Uterus (tissue), 4 donors: ENCODE measurements around the gene GATAD2A. TPM values are rescaled to one million over a fixed set of nuclear protein-coding genes. Genes with fewer than 3 reads are reported as not detected.

Source experiments
- DNase-seq, 2 donors: peaks; one replicate each; pipeline ENCODE4 v3.0.0-alpha.2; 2019 to 2020
- H3K27ac ChIP-seq, 2 donors: fragments of 200-600 bp; sonication (generic); 1 replicate in 1 of 2; 2 replicates in 1 of 2; pipeline ENCODE4 v1.5.1; 2016 to 2018
- H3K27me3 ChIP-seq, 2 donors: fragments of 200-600 bp; sonication (generic); one replicate each; pipeline ENCODE4 v1.5.1; 2018 to 2019; ENCODE audit warnings: control low read depth in 1 of 2
- H3K36me3 ChIP-seq, 2 donors: fragments of 200-600 bp; sonication (generic); one replicate each; pipeline ENCODE4 v1.5.1; 2019; ENCODE audit warnings: control low read depth in 1 of 2
- H3K4me1 ChIP-seq, 2 donors: fragments of 200-600 bp; sonication (generic); one replicate each; pipeline ENCODE4 v1.5.1; 2018 to 2019; ENCODE audit warnings: control low read depth in 1 of 2
- H3K4me3 ChIP-seq, 2 donors: fragments of 200-600 bp; sonication (generic); 1 replicate in 1 of 2; 2 replicates in 1 of 2; pipeline ENCODE4 v1.5.1; 2018 to 2019; ENCODE audit warnings: mild to moderate bottlenecking in 1 of 2
- H3K9me3 ChIP-seq, 2 donors: fragments of 200-600 bp; sonication (generic); one replicate each; pipeline ENCODE4 v1.5.1; 2019; ENCODE audit warnings: control low read depth in 1 of 2
- POLR2A ChIP-seq, 2 donors: fragments of 450-650 bp; IDR thresholded peaks; one replicate each; pipeline ENCODE4 v1.6.1; 2016; ENCODE audit warnings: antibody characterized with exemption in 2 of 2, mild to moderate bottlenecking in 1 of 2, moderate library complexity in 1 of 2
- intact Hi-C: fragments of 100-400 bp; cut with DNase I; formaldehyde crosslinking; loops from one replicate; pipeline ENCODE4 v1.15.1; 2023; ENCODE audit warnings: low total_unique reads
- total RNA-seq, 4 donors: library from RNA; depleted of rRNA in 3 of 4; stranded (reverse); fragments of >200 nt in 3 of 4; gene quantifications; one replicate each; pipeline versions ENCODE4 v1.1.0 to v1.2.4, GENCODE V29; 2014 to 2023
- TF ChIP-seq, protein P1 (sequence below), 4 experiments: fragments of 200-600 bp in 2 of 4; fragments of 450-650 bp in 2 of 4; sonication (generic) in 2 of 4; IDR thresholded peaks; one replicate each; pipeline ENCODE4 v1.5.1; 2016 to 2019; ENCODE audit warnings: antibody characterized with exemption in 4 of 4, mild to moderate bottlenecking in 2 of 4, moderate library complexity in 1 of 4
- donor health status: DM: yes; HTN: yes; CAD: no.

The GATAD2A gene
- total RNA-seq, 4 donors from 2014 or later = 9.7 to 65.1 (median 22.3) TPM

GRCh38 chr19:19532806-19533701 lies 127.6 kb downstream of the GATAD2A start:
- H3K27me3 ChIP-seq = peaks cover 0 to 2% of the 10 kb centered on the region in 2 donors
- intact Hi-C loops = loop anchor here (10.0 kb wide), 1 partner anchor 112 kb away; the partner anchor contains the start of gene GMIP
- no peak for TF ChIP-seq POLR2A (IDR thresholded peaks at IDR 0.05)
- TF ChIP-seq, protein P1, sequence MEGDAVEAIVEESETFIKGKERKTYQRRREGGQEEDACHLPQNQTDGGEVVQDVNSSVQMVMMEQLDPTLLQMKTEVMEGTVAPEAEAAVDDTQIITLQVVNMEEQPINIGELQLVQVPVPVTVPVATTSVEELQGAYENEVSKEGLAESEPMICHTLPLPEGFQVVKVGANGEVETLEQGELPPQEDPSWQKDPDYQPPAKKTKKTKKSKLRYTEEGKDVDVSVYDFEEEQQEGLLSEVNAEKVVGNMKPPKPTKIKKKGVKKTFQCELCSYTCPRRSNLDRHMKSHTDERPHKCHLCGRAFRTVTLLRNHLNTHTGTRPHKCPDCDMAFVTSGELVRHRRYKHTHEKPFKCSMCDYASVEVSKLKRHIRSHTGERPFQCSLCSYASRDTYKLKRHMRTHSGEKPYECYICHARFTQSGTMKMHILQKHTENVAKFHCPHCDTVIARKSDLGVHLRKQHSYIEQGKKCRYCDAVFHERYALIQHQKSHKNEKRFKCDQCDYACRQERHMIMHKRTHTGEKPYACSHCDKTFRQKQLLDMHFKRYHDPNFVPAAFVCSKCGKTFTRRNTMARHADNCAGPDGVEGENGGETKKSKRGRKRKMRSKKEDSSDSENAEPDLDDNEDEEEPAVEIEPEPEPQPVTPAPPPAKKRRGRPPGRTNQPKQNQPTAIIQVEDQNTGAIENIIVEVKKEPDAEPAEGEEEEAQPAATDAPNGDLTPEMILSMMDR (IDR thresholded peaks at IDR 0.05) = no peak
- H3K27ac ChIP-seq = no peak overlapping the region
- H3K9me3 ChIP-seq = no peaks in the 10 kb centered on the region
- H3K4me3 ChIP-seq = no peak overlapping the region
- no peaks in the 10 kb centered on the region for H3K36me3 ChIP-seq
- H3K4me1 ChIP-seq = peaks cover 0 to 4% of the 10 kb centered on the region in 2 donors
- no peak for DNase-seq

DNA sequence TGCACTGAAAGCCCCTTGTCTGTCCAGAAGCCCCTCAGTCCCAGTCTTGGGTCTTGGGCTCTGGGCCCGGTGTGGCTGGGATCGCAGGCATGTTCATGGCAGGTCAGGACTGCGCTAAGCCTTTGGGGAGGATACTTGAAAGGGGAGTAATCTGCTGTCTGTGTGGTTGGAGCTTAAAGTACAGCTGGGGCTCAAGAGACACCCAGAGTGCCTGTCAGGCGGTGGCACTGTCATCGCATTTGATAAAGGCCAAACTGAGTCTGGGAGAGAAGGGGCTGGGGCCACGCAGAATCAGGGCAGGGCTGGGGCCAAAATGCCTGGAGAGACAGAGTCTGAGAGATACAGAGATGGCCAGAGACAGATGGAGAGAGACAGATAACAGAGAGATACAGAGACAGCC lies 128.4 kb downstream of the GATAD2A start:
- no peaks in the 10 kb centered on the region for H3K36me3 ChIP-seq
- H3K9me3 ChIP-seq = no peaks in the 10 kb centered on the region
- peaks cover 0 to 8% of the 10 kb centered on the region in 2 donors for H3K4me1 ChIP-seq
- H3K27me3 ChIP-seq = peaks cover 0 to 7% of the 10 kb centered on the region in 2 donors
- no peak overlapping the region for H3K4me3 ChIP-seq
- no peak for TF ChIP-seq POLR2A (IDR thresholded peaks at IDR 0.05)
- TF ChIP-seq, protein P1 (IDR thresholded peaks at IDR 0.05) = no peak
- intact Hi-C loops = loop anchor here (10.0 kb wide), 1 partner anchor 111 kb away; the partner anchor contains the start of gene GMIP
- DNase-seq = no peak
- H3K27ac ChIP-seq = no peak overlapping the region

GRCh38 chr19:19534556-19535265 lies 129.2 kb downstream of the GATAD2A start:
- intact Hi-C loops = loop anchor here (10.0 kb wide), 1 partner anchor 110 kb away; the partner anchor contains the start of gene GMIP
- H3K27me3 ChIP-seq = peaks cover 0 to 8% of the 10 kb centered on the region in 2 donors
- DNase-seq = no peak

DNA sequence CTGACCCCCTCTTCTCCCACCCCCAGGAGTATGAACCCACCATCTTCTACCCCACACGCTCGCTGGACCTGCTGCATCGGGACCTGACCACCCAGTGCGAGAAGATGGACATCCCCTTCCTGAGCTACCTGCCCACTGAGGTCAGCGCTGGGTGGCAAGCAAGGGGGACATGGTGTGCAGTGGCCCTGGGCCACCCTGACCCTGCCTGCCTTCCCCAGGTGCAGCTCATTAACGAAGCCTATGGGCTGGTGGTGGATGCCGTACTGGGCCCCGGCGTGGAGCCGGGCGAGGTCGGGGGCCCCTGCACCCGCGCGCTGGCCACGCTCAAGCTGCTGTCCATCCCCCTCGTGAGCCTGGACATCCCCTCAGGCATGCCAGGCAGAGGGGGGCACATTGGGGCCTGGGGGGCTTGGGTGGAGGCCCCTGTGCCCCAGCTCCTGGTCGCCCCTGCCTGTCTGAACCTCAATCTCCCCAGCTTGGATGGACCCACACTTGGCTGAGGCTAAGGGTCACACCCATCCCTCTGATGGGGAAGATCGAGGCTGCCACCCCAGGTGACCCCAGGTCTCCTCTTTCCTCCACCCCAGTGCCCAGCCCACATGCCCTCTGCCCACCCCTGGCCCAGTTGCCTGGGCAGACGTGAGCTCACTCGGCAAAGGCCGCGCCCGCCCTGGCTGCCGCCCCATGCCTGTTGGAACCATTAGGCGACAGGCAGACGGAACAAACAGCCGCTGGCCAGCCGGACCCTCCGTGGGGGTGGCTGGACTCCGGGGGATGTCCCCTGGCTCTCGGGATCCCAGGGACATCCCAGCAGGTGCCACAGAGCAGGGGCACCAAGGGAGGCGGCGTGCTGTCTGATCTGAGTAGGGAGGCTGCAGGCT lies 130.1 kb downstream of the GATAD2A start:
- no peaks in the 10 kb centered on the region for H3K9me3 ChIP-seq
- no peaks in the 10 kb centered on the region for H3K36me3 ChIP-seq
- no peak for TF ChIP-seq POLR2A (IDR thresholded peaks at IDR 0.05)
- TF ChIP-seq, protein P1 (IDR thresholded peaks at IDR 0.05) = no peak
- peaks cover 0 to 12% of the 10 kb centered on the region in 2 donors for H3K4me1 ChIP-seq
- no peak for DNase-seq
- no peak overlapping the region for H3K27ac ChIP-seq
- H3K4me3 ChIP-seq = no peak overlapping the region
- peaks cover under 1 to 17% of the 10 kb centered on the region in 2 donors for H3K27me3 ChIP-seq
- intact Hi-C loops = loop anchor here (10.0 kb wide), 1 partner anchor 109 kb away; the partner anchor contains the start of gene GMIP

More at GRCh38 chr19:19534556-19535265, 129.2 kb downstream of the GATAD2A start:
- H3K4me3 ChIP-seq = no peak overlapping the region
- no peaks in the 10 kb centered on the region for H3K9me3 ChIP-seq
- TF ChIP-seq, protein P1 (IDR thresholded peaks at IDR 0.05) = no peak
- no peak for TF ChIP-seq POLR2A (IDR thresholded peaks at IDR 0.05)
- no peaks in the 10 kb centered on the region for H3K36me3 ChIP-seq
- peaks cover 0 to 8% of the 10 kb centered on the region in 2 donors for H3K4me1 ChIP-seq
- no peak overlapping the region for H3K27ac ChIP-seq
